Osteoblast (primary cell): ENCODE data around the gene HSD17B7. TPM values are rescaled to one million over a fixed set of nuclear protein-coding genes. Genes with fewer than 3 reads are reported as not detected.
A peak's percentile ranks its signal among the peaks of the same experiment; 100 is the strongest.

Source experiments
- DNase-seq: peaks from one replicate; pipeline ENCODE4 v3.0.0; 2011; ENCODE audit warnings: low spot score, mixed read lengths; ENCODE audit not compliant: insufficient read length; ENCODE audit errors: missing footprints
- H2AFZ ChIP-seq: 2 replicates; pipeline ENCODE4 v1.6.0; 2011; ENCODE audit warnings: mild to moderate bottlenecking, low read length
- H3K27ac ChIP-seq: 2 replicates; pipeline ENCODE4 v1.5.1; 2011; ENCODE audit warnings: mild to moderate bottlenecking, low read depth, low read length, moderate library complexity
- H3K27me3 ChIP-seq: 2 replicates; pipeline ENCODE4 v1.6.0; 2012; ENCODE audit warnings: mild to moderate bottlenecking, control low read depth, inconsistent platforms, low read length, moderate library complexity; ENCODE audit not compliant: insufficient read depth
- H3K36me3 ChIP-seq: 2 replicates; pipeline ENCODE4 v1.5.1; 2011; ENCODE audit warnings: mild to moderate bottlenecking, low read length, control low read depth, moderate library complexity; ENCODE audit not compliant: insufficient read depth
- H3K4me1 ChIP-seq: 2 replicates; pipeline ENCODE4 v1.5.1; 2011; ENCODE audit warnings: mild to moderate bottlenecking, low read length, control low read depth, moderate library complexity; ENCODE audit not compliant: insufficient read depth
- H3K4me2 ChIP-seq: 2 replicates; pipeline ENCODE4 v1.6.0; 2011; ENCODE audit warnings: mild to moderate bottlenecking, low read length; ENCODE audit not compliant: insufficient read depth
- H3K4me3 ChIP-seq: fragments of 200-600 bp; sonication (generic); 3 replicates; pipeline ENCODE4 v1.5.1; 2012; ENCODE audit warnings: mild to moderate bottlenecking, low read length, inconsistent platforms; ENCODE audit not compliant: insufficient read depth
- H3K79me2 ChIP-seq: 2 replicates; pipeline ENCODE4 v1.6.0; 2012; ENCODE audit warnings: mild to moderate bottlenecking, low read length, control low read depth, inconsistent platforms; ENCODE audit not compliant: insufficient read depth
- H3K9me3 ChIP-seq: 2 replicates; pipeline ENCODE4 v1.5.1; 2011; ENCODE audit warnings: low read depth, low read length, control low read depth
- H4K20me1 ChIP-seq: 2 replicates; pipeline ENCODE4 v1.6.0; 2012; ENCODE audit warnings: mild to moderate bottlenecking, low read length, control low read depth; ENCODE audit not compliant: insufficient read depth
- CTCF ChIP-seq: IDR thresholded peaks from 2 replicates; pipeline ENCODE4 v1.5.1; 2011; ENCODE audit warnings: mild to moderate bottlenecking, low read depth, low read length, moderate library complexity; ENCODE audit errors: extremely low read depth
- total RNA-seq: library from RNA; depleted of rRNA; stranded (reverse); fragments of >200 nt; gene quantifications from 2 replicates; pipeline ENCODE4 v1.2.3, GENCODE V29; 2012

The HSD17B7 gene
- total RNA-seq, 1 donor: 23.9 TPM

GRCh38 chr1:162822391-162823200 is 32.1 kb downstream of the HSD17B7 start:
- no peaks in the 10 kb centered on the region for H3K9me3 ChIP-seq
- H3K4me2 ChIP-seq: peak overlapping the region; percentile 86
- DNase-seq: peak; percentile 69
- no peak for TF ChIP-seq CTCF
- H3K36me3 ChIP-seq: no peaks in the 10 kb centered on the region
- H3K4me3 ChIP-seq: peak overlapping the region; percentile 69
- no peaks in the 10 kb centered on the region for H4K20me1 ChIP-seq
- peaks cover 11% of the 10 kb centered on the region for H3K27me3 ChIP-seq
- H3K27ac ChIP-seq: no peak overlapping the region
- H3K79me2 ChIP-seq: no peaks in the 10 kb centered on the region
- H2AFZ ChIP-seq: peak overlapping the region; percentile 77
- H3K4me1 ChIP-seq: peaks cover 7% of the 10 kb centered on the region

- Histone ChIP-seq H2AFZ (no peak overlapping the region), H3K4me3 (no peak overlapping the region), H3K27me3 (peaks cover 11% of the 10 kb centered on the region), H3K9me3 (no peaks in the 10 kb centered on the region), H3K4me1 (peaks cover 7% of the 10 kb centered on the region), H3K4me2 (no peak overlapping the region), H3K79me2 (no peaks in the 10 kb centered on the region), H3K36me3 (no peaks in the 10 kb centered on the region), H3K27ac (no peak overlapping the region), H4K20me1 (no peaks in the 10 kb centered on the region)
- DNase-seq: no peak
- TF ChIP-seq CTCF: no peak
Observed at GRCh38 chr1:162823231-162823630, 32.7 kb downstream of the HSD17B7 start.

DNA sequence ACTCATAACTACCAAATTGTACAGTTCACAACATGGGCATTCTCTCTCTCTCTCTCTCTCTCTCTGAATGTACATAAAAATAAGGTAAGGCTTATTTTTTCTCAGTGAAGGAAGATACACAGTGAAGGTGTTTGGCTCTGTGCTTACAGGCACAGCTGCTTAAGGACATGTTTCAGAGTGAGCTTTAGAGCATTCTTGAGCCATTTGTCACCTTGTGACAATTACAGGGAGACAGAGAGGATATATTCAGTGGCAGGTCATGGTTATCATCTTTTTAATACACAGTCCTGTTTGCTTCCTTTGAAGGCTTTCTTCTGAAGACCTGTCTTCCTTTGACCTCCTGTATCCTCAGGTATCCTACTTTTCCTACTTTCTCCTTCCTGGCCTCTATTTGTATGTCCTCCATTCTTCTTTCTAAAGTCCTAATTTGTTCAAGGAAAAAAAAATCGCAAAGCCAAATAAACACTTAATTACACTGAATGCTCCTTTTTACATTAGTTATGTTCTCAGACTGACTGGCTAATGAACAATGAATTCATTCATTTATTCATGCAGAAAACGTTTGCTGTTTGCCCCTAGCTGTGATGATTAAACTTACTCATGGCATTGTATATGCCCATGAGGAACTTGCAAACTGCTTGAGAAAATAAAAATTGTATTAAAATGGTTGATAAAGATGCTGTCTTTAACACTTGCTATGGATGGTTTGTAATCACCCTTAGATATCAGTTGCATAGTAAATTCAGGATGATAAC is 33.4 kb downstream of the HSD17B7 start:
- Histone ChIP-seq H3K4me2 (no peak overlapping the region), H3K9me3 (no peaks in the 10 kb centered on the region), H3K27me3 (peaks cover 15% of the 10 kb centered on the region), H3K4me1 (peaks cover 7% of the 10 kb centered on the region), H3K27ac (no peak overlapping the region), H2AFZ (no peak overlapping the region), H3K79me2 (no peaks in the 10 kb centered on the region), H4K20me1 (no peaks in the 10 kb centered on the region), H3K4me3 (no peak overlapping the region), H3K36me3 (no peaks in the 10 kb centered on the region)
- DNase-seq: no peak
- no peak for TF ChIP-seq CTCF

DNA sequence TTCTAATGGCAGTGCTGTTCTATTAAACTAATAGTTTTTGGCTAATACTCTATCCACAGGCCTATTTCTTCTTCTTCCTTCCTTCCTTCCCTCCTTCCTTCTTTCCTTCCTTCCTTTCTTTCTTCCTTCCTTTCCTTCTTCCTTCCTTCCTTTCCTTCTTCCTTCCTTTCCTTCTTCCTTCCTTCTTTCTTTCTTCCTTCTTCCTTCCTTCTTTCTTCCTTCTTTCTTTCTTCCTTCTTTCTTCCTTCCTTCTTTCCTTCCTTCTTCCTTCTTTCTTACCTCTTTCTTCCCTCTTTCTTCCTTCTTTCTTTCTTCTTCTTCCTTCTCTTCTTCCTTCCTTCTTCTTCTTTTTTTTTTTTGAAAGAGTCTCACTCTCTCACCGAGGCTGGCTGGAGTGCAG is 38.8 kb downstream of the HSD17B7 start:
- H3K79me2 ChIP-seq: no peaks in the 10 kb centered on the region
- H3K4me1 ChIP-seq: no peaks in the 10 kb centered on the region
- no peak for TF ChIP-seq CTCF
- no peaks in the 10 kb centered on the region for H3K36me3 ChIP-seq
- H3K4me2 ChIP-seq: no peak overlapping the region
- H3K9me3 ChIP-seq: no peaks in the 10 kb centered on the region
- no peak overlapping the region for H3K4me3 ChIP-seq
- no peak overlapping the region for H3K27ac ChIP-seq
- H2AFZ ChIP-seq: no peak overlapping the region
- H3K27me3 ChIP-seq: peaks cover 11% of the 10 kb centered on the region
- DNase-seq: no peak
- no peaks in the 10 kb centered on the region for H4K20me1 ChIP-seq
